Small intestine (tissue), 7 donors: ENCODE results near the gene PLD2. TPM values are rescaled to one million over a fixed set of nuclear protein-coding genes. Genes with fewer than 3 reads are reported as not detected.
"Not testable (repeated sequence)": the region's sequence is repeated elsewhere in the genome, so short reads cannot be mapped to it uniquely, and the experiment has no call there.

Experiments
- DNase-seq, 2 donors: peaks; one replicate each; pipeline versions ENCODE4 v3.0.0 to v3.0.0-alpha.2; 2013
- FAIRE-seq: peaks from 2 replicates; lab custom pipeline; 2012; peaks lifted over from hg19 to GRCh38; lab: Jason Lieb, UNC
- H3K27ac ChIP-seq, 3 donors: one replicate each; pipeline ENCODE4 v1.5.1; 2013; ENCODE audit warnings: low read length in 2 of 3, mild to moderate bottlenecking in 2 of 3, control low read depth in 1 of 3, inconsistent platforms in 1 of 3, low read depth in 1 of 3, moderate library complexity in 1 of 3
- H3K27me3 ChIP-seq, 3 donors: one replicate each; pipeline ENCODE4 v1.6.1; 2013; ENCODE audit warnings: low read length in 3 of 3, inconsistent platforms in 1 of 3; ENCODE audit not compliant: control insufficient read depth in 3 of 3, insufficient read depth in 3 of 3
- H3K36me3 ChIP-seq, 3 donors: one replicate each; pipeline ENCODE4 v1.6.1; 2013; ENCODE audit warnings: low read length in 3 of 3, inconsistent platforms in 1 of 3, low read depth in 1 of 3, mild to moderate bottlenecking in 1 of 3, moderate library complexity in 1 of 3; ENCODE audit not compliant: control insufficient read depth in 3 of 3, insufficient read depth in 2 of 3
- H3K4me1 ChIP-seq, 3 donors: one replicate each; pipeline ENCODE4 v1.6.1; 2013; ENCODE audit warnings: low read length in 2 of 3, inconsistent platforms in 1 of 3, low read depth in 1 of 3, mild to moderate bottlenecking in 1 of 3, moderate library complexity in 1 of 3; ENCODE audit not compliant: control insufficient read depth in 3 of 3, insufficient read depth in 2 of 3
- H3K4me3 ChIP-seq, 3 donors: one replicate each; pipeline ENCODE4 v1.5.1; 2013; ENCODE audit warnings: low read length in 3 of 3, control low read depth in 1 of 3, inconsistent platforms in 1 of 3, low read depth in 1 of 3, mild to moderate bottlenecking in 1 of 3, moderate library complexity in 1 of 3
- H3K9me3 ChIP-seq, 2 donors: one replicate each; pipeline ENCODE4 v1.6.1; 2013; ENCODE audit warnings: low read depth in 1 of 2, low read length in 1 of 2; ENCODE audit not compliant: control insufficient read depth in 2 of 2, insufficient read depth in 1 of 2
- WGBS, 3 donors: extraction: QIAGEN DNeasy Blood & Tissue Kit; methylation state at CpG; one replicate each; pipeline ENCODE4 v1.1.7; 2013; 5-methylcytosine and 5-hydroxymethylcytosine counted together
- polyA plus RNA-seq, 4 donors: library from polyadenylated mRNA; stranded (reverse) in 3 of 4; unstranded in 1 of 4; fragments of 200-250 nt in 3 of 4; fragments of 120-200 nt in 1 of 4; gene quantifications; one replicate each; pipeline versions ENCODE4 v1.2.1 to v1.2.3, GENCODE V29; 2013
- donor health status: healthy with polysubstance abuse.
- donor health status: control.
- donor health status: control.
- donor health status: Bipolar disorder and iron deficiency.
- donor health status: healthy.

PLD2 gene
- polyA plus RNA-seq, 4 donors: 9.2 to 18.8 (median 10.7) TPM

- WGBS, 3 donors: 93 to 97% (median 96%) methylated on average over 22 of the region's 22 CpGs
- not testable (repeated sequence) for H3K4me3 ChIP-seq, H3K9me3 ChIP-seq, H3K4me1 ChIP-seq, H3K27ac ChIP-seq, H3K27me3 ChIP-seq, DNase-seq, FAIRE-seq
- peaks cover 0 to 41% (median 2%) of the 10 kb centered on the region in 3 donors for H3K36me3 ChIP-seq
Measured at GRCh38 chr17:4869058-4869998, 62.4 kb downstream of the PLD2 start.

- FAIRE-seq (no peak), DNase-seq (no peak)
- Histone ChIP-seq H3K27me3 (no peaks in the 10 kb centered on the region), H3K27ac (no peak overlapping the region), H3K36me3 (peaks cover 0 to 46% (median 2%) of the 10 kb centered on the region in 3 donors), H3K4me3 (no peak overlapping the region), H3K4me1 (no peaks in the 10 kb centered on the region), H3K9me3 (no peaks in the 10 kb centered on the region)
- WGBS, 3 donors: 80 to 100% (median 91%) methylated on average over 2 of the region's 2 CpGs
Measured at GRCh38 chr17:4870855-4871254, 63.9 kb downstream of the PLD2 start.

- DNase-seq (no peak), FAIRE-seq (no peak)
- peaks cover 0 to 55% (median 2%) of the 10 kb centered on the region in 3 donors for H3K36me3 ChIP-seq
- H3K27ac ChIP-seq: no peak overlapping the region
- no peaks in the 10 kb centered on the region for H3K9me3 ChIP-seq
- H3K4me3 ChIP-seq: no peak overlapping the region
- no peaks in the 10 kb centered on the region for H3K4me1 ChIP-seq
- 62 to 83% (median 83%) methylated on average over 8 of the region's 8 CpGs for WGBS, 3 donors
- no peaks in the 10 kb centered on the region for H3K27me3 ChIP-seq
Measured at GRCh38 chr17:4872786-4873185, 65.8 kb downstream of the PLD2 start.

Other genes with a start within 250 kb of the PLD2 start
- gene GGT6, start 246.6 kb upstream of the PLD2 start, polyA plus RNA-seq: 10 to 100 TPM in 3 of 4 donors, 1 to 10 TPM in 1; 4.5 to 63.9 (median 21.4) TPM
- gene SMTNL2, start 222.6 kb upstream of the PLD2 start, polyA plus RNA-seq: 10 to 100 TPM in 1 of 4 donors, 1 to 10 TPM in 1, not detected in 2; 1.5 to 10.4 TPM
- under 1 TPM in 3 of 4 donors, not detected in 1; 0.15 to 0.49 (median 0.27) TPM for gene ALOX15, start 165.5 kb upstream of the PLD2 start, polyA plus RNA-seq
- gene PELP1, start 103.0 kb upstream of the PLD2 start, polyA plus RNA-seq: 10 to 100 TPM in 2 of 4 donors, 1 to 10 TPM in 2; 7.3 to 57.7 (median 15.2) TPM
- 100 to 1,000 TPM in 3 of 4 donors, 10 to 100 TPM in 1; 43.8 to 131 (median 110) TPM for gene ARRB2, start 96.5 kb upstream of the PLD2 start, polyA plus RNA-seq
- 10 to 100 TPM; 36.3 to 61.1 (median 42.7) TPM for gene MED11, start 75.7 kb upstream of the PLD2 start, polyA plus RNA-seq
- 10 to 100 TPM in 2 of 4 donors, 1 to 10 TPM in 2; 2.0 to 13.5 (median 7.7) TPM for gene ZMYND15, start 67.3 kb upstream of the PLD2 start, polyA plus RNA-seq
- gene CXCL16, start 67.2 kb upstream of the PLD2 start, polyA plus RNA-seq: 10 to 100 TPM; 37.5 to 77.8 (median 48.1) TPM
- gene TM4SF5, start 35.3 kb upstream of the PLD2 start, polyA plus RNA-seq: 100 to 1,000 TPM in 2 of 4 donors, 10 to 100 TPM in 2; 27.8 to 503 (median 282) TPM
- 1 to 10 TPM; 1.3 to 6.9 (median 4.2) TPM for gene VMO1, start 20.8 kb upstream of the PLD2 start, polyA plus RNA-seq
- 10 to 100 TPM in 3 of 4 donors, 1 to 10 TPM in 1; 4.2 to 49.4 (median 33.8) TPM for gene GLTPD2, start 18.2 kb upstream of the PLD2 start, polyA plus RNA-seq
- gene PSMB6, start 11.0 kb upstream of the PLD2 start, polyA plus RNA-seq: 100 to 1,000 TPM in 3 of 4 donors, 10 to 100 TPM in 1; 87.8 to 219 (median 174) TPM
- gene MINK1, start 26.2 kb downstream of the PLD2 start, polyA plus RNA-seq: 100 to 1,000 TPM in 1 of 4 donors, 10 to 100 TPM in 3; 49.2 to 110 (median 64.7) TPM
- 1 to 10 TPM in 2 of 4 donors, under 1 TPM in 2; 0.45 to 2.2 (median 1.2) TPM for gene C17orf107, start 92.4 kb downstream of the PLD2 start, polyA plus RNA-seq
- under 1 TPM; 0.27 to 0.66 (median 0.41) TPM for gene CHRNE, start 95.9 kb downstream of the PLD2 start, polyA plus RNA-seq
- 1 to 10 TPM in 1 of 4 donors, under 1 TPM in 1, not detected in 2; 0.06 to 1.4 TPM for gene GP1BA, start 125.1 kb downstream of the PLD2 start, polyA plus RNA-seq
- 10 to 100 TPM; 46.1 to 79.2 (median 60.8) TPM for gene SLC25A11, start 132.9 kb downstream of the PLD2 start, polyA plus RNA-seq
- 100 to 1,000 TPM; 108 to 132 (median 123) TPM for gene RNF167, start 133.1 kb downstream of the PLD2 start, polyA plus RNA-seq
- gene PFN1, start 141.4 kb downstream of the PLD2 start, polyA plus RNA-seq: 1,000 to 10,000 TPM in 1 of 4 donors, 100 to 1,000 TPM in 3; 501 to 1,180 (median 908) TPM
- gene ENO3, start 144.0 kb downstream of the PLD2 start, polyA plus RNA-seq: 10 to 100 TPM; 10.7 to 98.0 (median 27.5) TPM
- 100 to 1,000 TPM in 1 of 4 donors, 10 to 100 TPM in 3; 76.7 to 101 (median 80.0) TPM for gene SPAG7, start 160.7 kb downstream of the PLD2 start, polyA plus RNA-seq
- 10 to 100 TPM; 34.1 to 93.7 (median 58.6) TPM for gene CAMTA2, start 180.5 kb downstream of the PLD2 start, polyA plus RNA-seq
- gene INCA1, start 190.4 kb downstream of the PLD2 start, polyA plus RNA-seq: 1 to 10 TPM; 2.1 to 4.9 (median 4.0) TPM
- 100 to 1,000 TPM in 1 of 4 donors, 10 to 100 TPM in 3; 67.4 to 141 (median 82.5) TPM for gene KIF1C, start 190.8 kb downstream of the PLD2 start, polyA plus RNA-seq
- gene SLC52A1, start 228.3 kb downstream of the PLD2 start, polyA plus RNA-seq: 10 to 100 TPM in 3 of 4 donors, 1 to 10 TPM in 1; 1.9 to 44.5 (median 29.5) TPM